GM12878 (cell line): ENCODE data around the gene CCDC85A.

Experiments used
- CHD1 ChIP-seq: IDR thresholded peaks from 2 replicates; pipeline ENCODE4 v1.6.1; 2012; ENCODE audit warnings: low read depth, low read length, improper control_type of control experiment
- CHD4 ChIP-seq: fragments of 200-600 bp; sonication (generic); IDR thresholded peaks from 2 replicates; pipeline ENCODE4 v1.6.1; 2016; ENCODE audit warnings: mild to moderate bottlenecking
- CREM ChIP-seq: IDR thresholded peaks from 2 replicates; pipeline ENCODE4 v1.6.1; 2014; ENCODE audit warnings: antibody characterized with exemption, low read depth
- EP300 ChIP-seq, 2 experiments: fragments of 150-350 bp in 1 of 2; IDR thresholded peaks; 2 replicates each; pipeline ENCODE4 v1.6.1; 2011 to 2012; ENCODE audit warnings: low read depth in 2 of 2, low read length in 2 of 2, borderline replicate concordance in 1 of 2, improper control_type of control experiment in 1 of 2, inconsistent platforms in 1 of 2; ENCODE audit not compliant: control insufficient read depth in 1 of 2
- HDGF ChIP-seq: fragments of 450-650 bp; IDR thresholded peaks from 2 replicates; pipeline ENCODE4 v1.6.1; 2016; ENCODE audit warnings: antibody characterized with exemption
- MYB ChIP-seq: fragments of 150-350 bp; IDR thresholded peaks from 2 replicates; pipeline ENCODE4 v1.6.1; 2014; ENCODE audit warnings: mild to moderate bottlenecking, low read depth, low read length, borderline replicate concordance
- PBX3 ChIP-seq: IDR thresholded peaks from 2 replicates; pipeline ENCODE4 v1.6.1; 2011; ENCODE audit warnings: mild to moderate bottlenecking, low read depth, low read length, moderate library complexity; ENCODE audit not compliant: insufficient replicate concordance
- POLR2A ChIP-seq: IDR thresholded peaks from 2 replicates; pipeline ENCODE4 v1.6.1; 2011; ENCODE audit warnings: low read depth, mild to moderate bottlenecking, low read length
- RCOR1 ChIP-seq: conservative IDR thresholded peaks from 2 replicates; pipeline ENCODE4 v1.6.1; 2012; ENCODE audit warnings: low read depth, low read length, improper control_type of control experiment
- REST ChIP-seq: IDR thresholded peaks from 2 replicates; pipeline ENCODE4 v1.6.1; 2012; ENCODE audit warnings: mild to moderate bottlenecking, low read depth, low read length
- RFX5 ChIP-seq: IDR thresholded peaks from 2 replicates; pipeline ENCODE4 v1.6.1; 2011; ENCODE audit warnings: low read depth, low read length, improper control_type of control experiment

- TF ChIP-seq REST (no peak), CHD4 (no peak), HDGF (no peak), RCOR1 (no peak), CREM (no peak), POLR2A (no peak), PBX3 (no peak), RFX5 (no peak), MYB (no peak), EP300 (IDR thresholded peaks at IDR 0.05; ENCODE audit: borderline replicate concordance in 1 of 2, control insufficient read depth in 1 of 2, low read depth in 2 of 2, low read length in 2 of 2) (no peak), CHD1 (no peak)
Measured at GRCh38 chr2:56184500-56185011, 766 bp downstream of the CCDC85A start.
